ENCODE data around the gene CYP1A2.
A peak's percentile ranks its signal among the peaks of the same experiment; 100 is the strongest.

CYP1A2 gene

GRCh38 chr15:74790080-74790916 lies 41.7 kb downstream of the CYP1A2 start:
- no peak for DNase-seq

- DNase-seq, result no peak
Observed at GRCh38 chr15:74791007-74791406, 42.4 kb downstream of the CYP1A2 start.

GRCh38 chr15:74791667-74792066 lies 43.0 kb downstream of the CYP1A2 start:
- no peak for DNase-seq

GRCh38 chr15:74792227-74793016 lies 43.8 kb downstream of the CYP1A2 start:
- no peak for DNase-seq

- DNase-seq, result no peak
Observed at GRCh38 chr15:74793135-74794028, 44.7 kb downstream of the CYP1A2 start.

- DNase-seq, result no peak
Observed at GRCh38 chr15:74794248-74794969, 45.8 kb downstream of the CYP1A2 start.

GRCh38 chr15:74794970-74795349 lies 46.3 kb downstream of the CYP1A2 start:
- no peak for DNase-seq

GRCh38 chr15:74795966-74796625 lies 47.5 kb downstream of the CYP1A2 start:
- DNase-seq, result no peak

- DNase-seq, result no peak
Observed at GRCh38 chr15:74798388-74799254, 50.0 kb downstream of the CYP1A2 start.

- DNase-seq, result no peak
Observed at GRCh38 chr15:74799255-74799855, 50.7 kb downstream of the CYP1A2 start.

- DNase-seq, result peak; percentile 13 to 37
Observed at GRCh38 chr15:74799856-74800558, 51.4 kb downstream of the CYP1A2 start.

GRCh38 chr15:74800559-74801094 lies 52.0 kb downstream of the CYP1A2 start:
- DNase-seq, result no peak

GRCh38 chr15:74801311-74801997 lies 52.8 kb downstream of the CYP1A2 start:
- no peak for DNase-seq

GRCh38 chr15:74802290-74802689 lies 53.6 kb downstream of the CYP1A2 start:
- DNase-seq, result no peak

GRCh38 chr15:74802862-74803447 lies 54.3 kb downstream of the CYP1A2 start:
- DNase-seq, result no peak

GRCh38 chr15:74804935-74805334 lies 56.3 kb downstream of the CYP1A2 start:
- DNase-seq, result no peak
